Endothelial cell of hepatic sinusoid (primary cell): ENCODE measurements around the gene AREL1.

Source experiments
- in situ Hi-C: cut with HindIII; loops from 2 replicates; pipeline ENCODE4 v1.10.0; 2017; ENCODE audit warnings: low sequenced_read_pairs

The AREL1 gene

DNA sequence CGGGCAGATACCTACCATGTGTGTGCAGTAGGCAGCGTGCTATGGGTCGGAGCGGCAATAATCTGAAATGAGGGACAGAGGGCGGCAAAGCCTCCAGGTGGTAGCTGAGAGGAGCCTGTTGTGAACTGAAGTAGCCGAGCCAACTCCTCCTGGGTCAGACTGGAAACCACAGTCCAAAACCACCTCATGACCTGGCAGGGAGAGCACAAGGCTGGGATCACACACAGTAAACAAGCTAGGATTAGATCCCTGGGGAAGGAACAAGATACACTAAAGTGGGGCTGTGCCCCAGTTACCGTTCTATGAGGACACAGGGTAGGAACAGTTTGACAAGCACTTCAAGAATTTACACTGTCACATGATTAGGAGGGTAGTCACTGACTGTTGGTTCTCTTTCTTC is 49.0 kb downstream of the AREL1 start:
- in situ Hi-C loops = loop anchor here (5.0 kb wide), 1 partner anchor 42 kb away; no protein-coding TSS in a partner anchor

DNA sequence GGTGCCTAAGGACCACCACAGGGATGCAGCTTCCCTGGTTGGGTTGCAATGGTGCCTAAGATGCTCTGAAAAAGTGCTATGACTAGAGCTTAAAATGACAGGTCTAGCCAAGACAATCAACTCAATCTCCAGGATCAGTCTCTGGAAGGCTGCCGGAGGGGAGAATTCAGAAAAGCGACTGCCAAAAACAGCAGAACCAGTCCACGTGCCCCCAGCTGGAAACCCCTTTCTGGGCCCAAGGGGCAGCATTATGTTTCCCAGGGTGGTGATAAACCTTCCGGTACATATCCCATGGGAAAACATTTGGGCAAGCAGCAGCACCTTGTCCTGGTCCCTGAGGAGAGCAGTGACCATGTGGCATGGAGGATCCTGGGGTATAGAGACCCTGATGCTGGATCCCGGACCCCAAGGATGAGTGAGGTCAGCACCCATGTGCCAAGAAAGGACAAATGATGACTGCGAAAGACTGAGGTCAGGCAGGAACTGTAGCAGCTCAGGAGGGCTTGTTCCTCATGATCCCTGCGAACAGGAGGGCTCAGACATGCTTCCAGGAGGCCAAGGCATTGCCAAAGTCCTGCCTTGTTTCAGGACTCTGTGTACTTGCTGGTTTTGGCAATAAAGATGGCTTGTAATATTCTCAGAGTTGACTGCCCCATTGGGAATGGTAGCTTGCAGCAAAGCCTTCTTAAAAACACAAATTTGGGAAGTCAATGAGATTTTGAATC is 51.0 kb downstream of the AREL1 start:
- in situ Hi-C loops = loop anchor here (5.0 kb wide), 1 partner anchor 40 kb away; no protein-coding TSS in a partner anchor

DNA sequence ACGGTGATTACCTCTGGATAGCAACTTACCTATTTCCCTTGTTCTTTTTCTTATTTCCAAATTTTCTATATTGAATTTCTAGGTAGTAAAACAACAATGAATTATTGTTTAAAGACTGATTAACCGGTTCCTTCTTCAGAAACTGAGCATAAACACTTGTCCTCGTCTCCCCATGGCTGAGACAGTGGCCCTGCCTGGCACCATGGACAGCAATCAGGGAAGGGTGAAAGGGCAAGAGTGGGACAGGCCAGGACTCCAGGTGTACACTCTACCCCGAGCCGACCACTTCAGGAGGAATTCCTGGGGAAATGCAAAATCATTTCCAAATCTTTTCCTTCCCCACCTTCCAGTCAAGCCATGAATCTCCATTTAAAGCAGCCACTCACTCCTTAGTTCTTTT is 52.0 kb downstream of the AREL1 start:
- in situ Hi-C loops = loop anchor here (5.0 kb wide), 1 partner anchor 39 kb away; no protein-coding TSS in a partner anchor

DNA sequence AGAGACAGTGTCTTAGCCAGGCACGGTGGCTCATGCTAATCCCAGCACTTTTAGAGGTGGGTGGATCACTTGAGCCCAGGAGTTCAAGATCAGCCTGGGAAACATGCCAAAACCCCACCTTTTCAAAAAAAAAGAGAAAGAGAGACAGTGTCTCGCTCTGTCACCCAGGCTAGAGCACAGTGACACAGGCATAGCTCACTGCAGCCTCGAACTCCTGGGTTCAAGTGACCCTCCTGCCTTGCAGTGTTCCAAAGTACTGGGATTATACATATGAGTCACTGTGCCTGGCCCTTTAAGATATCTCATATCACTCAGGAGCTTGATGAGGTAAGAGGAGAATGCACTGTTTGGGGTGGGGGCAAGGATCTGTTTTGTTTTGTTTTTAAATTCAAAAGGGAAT is 52.7 kb downstream of the AREL1 start:
- in situ Hi-C loops = loop anchor here (5.0 kb wide), 1 partner anchor 38 kb away; no protein-coding TSS in a partner anchor

DNA sequence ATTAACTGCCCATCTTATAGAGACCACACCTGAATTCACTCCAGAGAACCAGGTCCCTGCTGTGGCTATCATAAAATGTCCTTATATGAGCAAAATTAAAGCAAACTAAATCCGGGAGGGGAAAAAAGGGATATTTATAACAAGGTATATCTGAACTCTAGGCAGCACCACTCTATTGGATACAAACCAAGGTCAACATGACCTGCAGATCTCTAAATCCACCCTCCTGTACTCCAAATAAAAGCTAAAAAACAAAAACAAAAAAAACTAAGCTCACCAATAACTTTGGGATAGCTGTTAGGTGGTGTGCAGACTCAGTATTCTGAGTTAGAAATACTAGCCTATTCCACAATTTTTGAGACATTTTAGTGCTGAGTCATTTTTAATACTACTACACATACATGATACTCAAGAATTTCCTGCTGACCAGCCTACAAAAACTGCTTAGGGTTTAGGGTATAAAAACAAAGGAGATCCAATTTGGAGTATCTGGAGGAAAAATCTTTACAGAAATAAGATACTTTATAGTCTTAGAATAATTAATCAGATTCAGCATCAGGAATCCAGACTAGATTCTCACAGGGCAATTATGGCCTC is 54.2 kb downstream of the AREL1 start:
- in situ Hi-C loops = no loop called here

DNA sequence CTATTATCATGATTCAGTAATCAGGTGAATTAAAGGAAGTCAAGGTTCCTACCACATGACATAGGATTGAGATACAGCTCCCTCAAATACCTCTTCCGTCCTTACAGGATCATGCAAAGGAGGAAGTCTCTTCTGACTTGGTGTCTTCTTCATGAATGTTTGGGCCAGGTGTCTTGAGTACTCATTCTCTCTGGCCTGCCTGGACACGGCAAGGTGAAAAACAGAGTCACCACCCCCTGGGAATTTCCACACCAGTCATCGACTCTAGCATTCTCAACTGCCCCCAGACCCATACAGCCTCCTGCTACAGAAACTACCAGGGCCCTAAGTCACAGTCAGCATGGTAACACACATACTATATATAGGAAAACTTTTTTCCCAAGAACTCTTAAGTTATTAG is 55.9 kb downstream of the AREL1 start:
- in situ Hi-C loops = no loop called here

DNA sequence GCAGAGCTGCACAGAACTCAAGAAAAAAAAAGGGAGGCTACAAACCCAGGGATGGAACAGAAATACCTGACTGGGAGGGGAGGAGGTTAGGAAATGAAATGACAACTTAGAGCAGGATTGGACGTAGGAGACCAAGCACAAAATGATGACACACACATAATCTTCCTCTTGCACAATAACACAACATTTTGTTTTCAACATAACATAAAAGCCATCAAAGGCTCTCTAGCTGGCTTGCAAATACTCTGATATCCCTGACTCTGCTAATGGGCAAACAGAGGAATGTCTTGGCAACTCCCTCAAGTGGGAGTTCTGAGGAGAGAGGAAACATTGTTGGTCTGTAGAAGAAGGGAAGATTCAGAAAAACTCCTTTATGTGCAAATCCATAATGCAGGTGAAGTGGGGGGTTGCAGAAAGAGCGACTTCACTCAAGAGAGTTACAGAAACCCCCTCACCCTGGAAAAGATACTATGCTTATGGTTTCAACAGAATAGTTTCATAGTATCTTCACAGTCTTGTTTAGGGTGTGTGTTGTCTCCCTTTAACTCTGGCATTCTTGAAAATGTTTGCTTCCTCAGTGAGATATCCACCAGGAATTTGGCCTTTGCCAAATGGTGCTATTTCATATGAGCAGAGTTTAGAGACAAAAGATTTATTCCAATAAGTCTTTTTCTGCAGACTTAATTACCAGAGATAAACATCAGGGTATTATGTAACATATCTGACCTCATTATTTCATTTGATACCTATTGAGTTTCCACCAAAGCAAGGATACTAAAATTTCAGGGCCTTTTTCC is 57.1 kb downstream of the AREL1 start:
- in situ Hi-C loops = no loop called here

DNA sequence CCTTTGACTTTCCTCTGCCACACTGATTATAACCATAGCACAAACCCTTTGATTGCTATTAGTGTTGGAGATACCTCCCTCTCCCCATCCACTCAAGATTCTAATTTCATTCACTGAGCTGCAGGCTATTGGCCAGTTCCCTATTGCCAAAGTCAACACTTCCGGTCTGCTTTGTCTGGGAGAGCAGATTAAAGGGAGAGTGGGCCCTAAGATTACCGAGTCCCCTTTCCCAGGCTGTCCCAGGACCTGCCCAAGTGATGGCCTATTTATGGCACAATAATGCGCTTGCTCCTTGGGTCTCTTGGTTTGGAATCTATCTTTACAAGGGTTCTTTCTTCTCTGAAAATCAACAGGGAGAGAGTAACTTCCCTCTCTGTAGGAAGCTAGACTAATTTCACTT is 57.9 kb downstream of the AREL1 start:
- in situ Hi-C loops = loop anchor here (5.0 kb wide), 1 partner anchor 42 kb away; no protein-coding TSS in a partner anchor

DNA sequence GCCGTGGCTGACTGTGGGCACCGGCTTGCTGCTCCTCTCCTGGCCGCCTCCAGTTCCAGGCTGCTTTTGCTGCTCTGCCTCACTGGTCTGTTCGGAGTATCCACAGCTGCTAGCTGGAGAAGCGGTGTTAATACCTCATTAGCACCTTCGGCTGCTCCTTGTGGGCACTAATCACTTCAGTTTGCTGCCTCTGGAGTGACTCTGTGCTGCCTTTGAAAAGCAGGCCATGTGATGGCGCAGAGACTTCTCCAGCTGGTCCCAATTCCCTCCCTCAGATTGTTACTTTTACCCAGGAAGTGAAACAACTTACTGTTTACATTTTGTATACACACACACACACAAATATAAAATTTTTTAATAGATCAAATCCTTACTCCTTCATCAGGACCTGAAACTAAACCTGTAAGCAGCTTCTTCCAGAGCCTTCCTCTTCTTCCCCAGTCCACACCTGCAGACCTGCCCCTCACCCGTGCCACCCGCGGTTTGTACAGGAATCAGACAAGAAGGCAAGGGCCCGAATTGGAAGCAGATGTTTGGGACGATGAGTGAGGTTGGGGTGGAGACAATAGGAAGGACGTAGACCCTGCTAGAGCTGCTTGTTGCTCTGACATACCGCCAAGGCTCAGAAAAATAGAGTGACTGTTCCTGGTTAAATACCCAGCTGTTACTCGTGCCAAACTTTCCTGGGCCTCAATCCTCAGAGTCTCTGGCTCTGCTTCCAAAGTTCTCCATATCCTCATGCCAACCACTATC is 59.3 kb downstream of the AREL1 start:
- in situ Hi-C loops = loop anchor here (5.0 kb wide), 1 partner anchor 44 kb away; no protein-coding TSS in a partner anchor

DNA sequence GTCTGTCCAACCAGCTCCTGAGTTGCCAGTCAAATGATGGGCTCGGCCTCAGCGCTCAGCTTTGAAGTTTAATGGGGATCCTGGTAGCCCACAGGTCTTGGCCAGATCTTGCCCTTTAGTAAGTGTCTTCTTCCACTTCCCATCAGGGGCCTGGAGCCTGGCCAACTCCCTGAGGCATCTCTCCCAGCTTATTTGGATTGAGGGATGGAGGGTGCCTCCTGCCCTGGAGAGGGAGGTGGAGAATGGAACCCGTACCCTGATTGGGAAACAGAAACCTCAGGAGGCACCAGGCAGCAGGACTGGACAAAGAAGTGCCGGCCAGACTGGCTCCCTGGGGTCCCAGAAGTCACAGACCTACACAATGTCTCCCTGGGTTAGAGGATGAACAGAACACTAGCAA is 60.3 kb downstream of the AREL1 start:
- in situ Hi-C loops = loop anchor here (5.0 kb wide), 1 partner anchor 45 kb away; no protein-coding TSS in a partner anchor

DNA sequence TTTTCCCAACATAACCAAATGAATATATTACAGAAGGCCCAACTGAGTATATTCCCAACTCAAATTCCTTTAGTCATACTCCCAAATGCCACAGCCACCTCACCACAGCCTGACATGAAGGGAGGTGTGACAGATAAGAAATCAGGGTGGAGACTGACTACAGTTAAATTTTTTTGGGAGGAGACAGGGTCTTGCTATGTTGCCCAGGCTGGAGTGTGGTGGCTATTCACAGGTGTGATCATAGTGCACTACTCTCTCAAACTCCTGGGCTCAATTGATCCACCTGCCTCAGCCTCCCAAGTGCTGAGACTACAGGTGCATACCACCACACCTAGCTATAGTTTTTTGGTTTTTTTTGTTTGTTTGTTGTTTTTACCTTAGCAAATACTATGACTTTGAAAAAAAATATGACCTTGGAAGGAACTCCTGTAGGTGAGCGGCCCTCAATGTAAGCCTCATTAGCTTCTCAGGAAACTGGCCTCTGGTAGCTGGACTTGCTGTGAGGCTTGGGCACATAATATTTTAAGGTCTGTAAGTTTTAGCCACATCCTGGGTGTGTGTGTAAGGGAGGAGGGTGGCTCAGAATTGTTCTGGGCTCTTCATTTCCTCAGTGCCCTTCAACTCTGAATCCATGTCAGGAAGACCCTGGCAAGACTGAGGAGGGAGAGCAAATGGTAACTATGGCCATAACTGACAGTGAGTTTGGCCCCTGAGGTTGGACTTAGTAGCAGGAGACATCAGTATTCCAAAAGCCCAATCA is 61.8 kb downstream of the AREL1 start:
- in situ Hi-C loops = loop anchor here (5.0 kb wide), 1 partner anchor 46 kb away; no protein-coding TSS in a partner anchor

DNA sequence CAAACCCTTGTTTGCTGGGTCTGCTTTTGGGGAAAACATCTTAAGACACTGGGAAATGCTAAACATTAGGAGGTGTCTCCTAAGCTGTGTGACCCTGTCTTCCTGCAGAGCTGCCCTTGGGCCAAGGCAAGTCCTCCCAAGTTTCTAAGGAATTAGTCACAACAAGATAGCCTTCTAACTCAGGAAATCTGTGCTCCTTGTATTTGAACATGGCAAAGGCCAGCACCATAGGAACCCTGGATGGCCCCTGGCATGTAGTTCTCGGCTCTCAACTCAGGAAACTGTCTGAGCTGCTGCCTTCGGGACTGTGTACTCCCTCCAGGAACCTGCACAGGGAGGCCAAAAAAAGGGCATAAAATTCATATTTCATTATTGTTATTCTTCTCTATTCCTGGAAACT is 63.2 kb downstream of the AREL1 start:
- in situ Hi-C loops = loop anchor here (5.0 kb wide), 1 partner anchor 48 kb away; no protein-coding TSS in a partner anchor

DNA sequence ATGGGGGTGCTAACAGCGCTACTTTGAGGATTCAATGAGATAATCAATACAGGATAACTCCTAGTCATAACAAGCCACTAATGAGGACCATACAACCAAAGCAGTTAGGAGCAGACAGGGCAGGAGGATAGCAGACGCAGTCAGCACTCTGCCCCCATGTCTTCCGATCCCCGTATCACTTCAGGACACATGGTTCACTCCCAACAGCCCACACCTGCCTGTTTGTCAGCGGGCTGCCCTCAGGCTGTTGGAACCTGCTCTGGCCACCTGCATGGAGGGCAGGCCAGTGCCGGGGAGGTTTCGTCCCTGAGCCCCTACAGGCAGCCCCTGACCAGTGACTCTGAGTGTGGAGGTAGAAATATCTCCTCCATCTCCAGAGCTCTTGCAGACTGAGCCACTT is 63.7 kb downstream of the AREL1 start:
- in situ Hi-C loops = no loop called here

DNA sequence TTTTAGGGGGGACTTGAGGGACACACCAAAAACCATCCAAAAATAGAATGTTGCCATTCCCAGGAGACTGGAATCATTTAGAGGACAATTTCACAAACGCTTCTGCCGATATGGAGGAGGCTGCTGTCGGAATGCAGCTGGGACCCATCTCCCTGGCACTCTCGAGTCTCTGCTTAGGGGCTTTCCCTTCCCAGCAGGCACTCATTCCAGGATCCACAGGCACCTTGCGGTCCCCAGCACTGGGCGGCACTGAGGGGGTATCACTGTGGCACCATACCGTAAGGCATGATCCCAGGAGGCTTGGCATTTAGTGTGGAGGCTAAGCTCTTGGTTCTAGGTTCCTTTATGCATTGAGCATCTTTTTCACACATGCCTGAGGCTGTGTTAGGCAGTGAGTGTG is 64.3 kb downstream of the AREL1 start:
- in situ Hi-C loops = no loop called here

DNA sequence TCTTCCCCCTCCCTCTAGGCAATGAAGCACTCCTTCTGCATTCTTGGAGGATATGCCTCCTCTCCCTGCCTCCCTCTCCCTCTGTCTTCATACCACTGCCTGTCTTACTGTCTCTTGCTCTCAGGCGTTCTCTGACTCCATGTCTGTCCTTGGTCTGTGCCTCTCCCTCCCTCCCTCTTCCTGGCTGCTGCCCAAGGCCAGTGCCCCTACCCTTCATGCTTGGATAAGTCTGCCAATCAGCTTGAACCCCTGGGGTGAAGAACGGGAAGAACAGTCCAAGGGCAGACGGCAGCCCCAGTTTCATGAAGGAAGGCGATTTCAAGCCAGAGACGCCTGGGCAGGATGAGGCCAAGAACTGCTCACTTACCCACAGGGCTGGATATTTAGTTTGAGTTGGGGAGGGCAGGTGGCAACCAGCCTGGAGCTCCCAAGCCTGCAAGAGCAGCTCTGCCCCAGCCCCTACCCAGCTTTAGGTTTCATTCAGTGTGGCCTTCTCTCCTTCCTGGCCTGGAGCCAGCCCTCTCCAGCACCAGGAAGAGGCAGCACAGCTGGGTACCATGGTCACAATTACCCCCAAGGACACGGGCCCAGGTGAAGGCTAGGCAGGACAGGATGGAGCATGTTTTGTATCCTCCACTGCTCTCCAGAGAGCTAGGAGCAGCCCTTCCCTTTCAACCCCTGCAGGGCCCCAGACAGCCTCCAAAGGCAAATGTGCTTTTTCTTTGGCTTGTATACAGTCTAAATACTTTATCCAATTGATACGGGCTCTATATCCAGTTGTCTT is 65.0 kb downstream of the AREL1 start:
- in situ Hi-C loops = no loop called here

DNA sequence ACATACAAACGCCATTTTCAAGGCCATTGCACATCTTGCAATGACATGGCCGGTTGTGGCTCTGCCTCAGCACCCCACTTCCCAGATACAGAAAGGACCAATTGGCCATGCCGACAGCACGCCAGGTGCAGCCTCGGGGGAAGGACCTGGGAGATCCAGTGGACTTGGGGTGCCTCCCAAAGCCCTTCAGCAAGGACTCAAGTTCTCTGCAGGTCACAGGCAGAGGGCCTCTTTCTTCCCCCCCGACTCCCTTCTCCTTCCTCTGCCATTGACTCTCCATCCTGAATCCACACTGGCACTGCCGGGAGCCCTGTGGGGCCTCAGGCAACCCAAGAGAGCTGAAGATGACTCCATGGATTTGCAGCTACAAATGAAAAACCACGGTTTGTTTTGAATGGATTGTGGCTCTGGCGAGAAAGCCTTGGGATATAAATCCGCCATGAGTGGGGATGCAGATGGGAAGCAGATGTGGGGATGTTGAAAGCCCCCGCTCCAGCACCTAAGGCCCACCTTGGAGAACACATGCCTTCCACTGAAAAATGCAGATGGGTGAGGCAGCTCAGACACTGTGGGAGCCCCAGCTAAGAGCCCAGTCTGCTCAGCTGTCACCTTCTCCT is 65.7 kb downstream of the AREL1 start:
- in situ Hi-C loops = no loop called here

DNA sequence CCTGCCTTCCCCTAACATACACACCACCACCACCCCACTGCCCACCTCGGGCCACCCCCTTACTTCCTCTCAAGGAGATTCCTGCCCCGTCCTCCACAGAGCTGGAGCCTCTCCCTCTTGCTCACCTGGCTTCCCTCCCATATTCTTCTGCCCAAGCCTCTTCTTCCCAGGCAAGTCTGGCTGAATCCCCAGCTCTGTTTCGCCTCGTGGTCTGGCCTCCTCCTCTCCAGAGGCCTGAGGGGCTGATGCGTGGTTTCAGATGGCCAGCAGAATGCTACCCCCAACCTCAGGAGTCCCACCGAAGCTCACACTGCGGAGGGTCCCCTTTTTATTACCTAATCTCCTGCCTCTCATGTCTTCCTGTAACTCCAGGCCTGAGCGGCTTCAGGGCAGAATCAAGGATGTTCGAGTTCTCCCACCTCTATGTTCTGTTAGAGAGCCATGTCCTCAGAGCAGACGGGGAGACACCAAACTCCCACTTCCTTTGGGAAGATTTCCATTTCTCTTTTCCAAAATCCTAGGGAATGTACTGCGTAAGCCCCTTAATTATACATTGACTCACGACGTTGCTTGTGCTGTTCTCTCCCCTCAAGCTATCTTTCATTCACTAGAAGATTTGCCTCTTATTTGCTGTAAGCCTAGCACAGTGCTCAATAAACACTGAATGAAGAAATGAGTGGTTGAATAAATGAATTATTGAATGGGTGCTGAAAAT is 67.0 kb downstream of the AREL1 start:
- in situ Hi-C loops = no loop called here

DNA sequence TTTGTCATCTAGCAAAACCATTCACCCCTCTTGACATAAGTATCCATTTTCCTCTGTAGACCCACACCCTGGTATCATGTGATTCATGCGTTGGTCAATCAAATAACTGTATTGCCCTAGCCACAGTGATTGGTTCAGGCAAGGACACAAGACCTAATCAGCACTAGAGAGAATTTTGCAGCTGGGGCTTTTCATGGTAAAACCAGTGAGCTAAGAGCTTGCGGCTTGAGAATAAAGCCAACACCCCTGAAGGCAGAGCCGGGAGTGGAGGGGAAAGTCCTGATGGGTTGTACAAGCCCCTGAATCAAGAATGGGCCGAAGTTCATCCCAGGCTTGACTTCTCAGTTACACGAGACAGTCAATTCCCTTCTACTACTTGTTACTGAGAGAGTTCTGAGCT is 67.6 kb downstream of the AREL1 start:
- in situ Hi-C loops = no loop called here
